ENCODE data around the gene GHR.
A peak's percentile ranks its signal among the peaks of the same experiment; 100 is the strongest.
"Not testable (repeated sequence)": the region's sequence is repeated elsewhere in the genome, so short reads cannot be mapped to it uniquely, and the experiment has no call there.

GHR gene

GRCh38 chr5:42645138-42645537 is 221.9 kb downstream of the GHR start:
- DNase-seq (ENCODE audit: low spot score): no peak

GRCh38 chr5:42648036-42648435 is 224.8 kb downstream of the GHR start:
- DNase-seq (ENCODE audit: low spot score): no peak

- no peak for DNase-seq (ENCODE audit: low spot score)
These were observed 225.7 kb downstream of the GHR start for GRCh38 chr5:42648915-42649314.

GRCh38 chr5:42650084-42650483 is 226.8 kb downstream of the GHR start:
- no peak for DNase-seq (ENCODE audit: low spot score)

- DNase-seq (ENCODE audit: low spot score): no peak
These were observed 230.5 kb downstream of the GHR start for GRCh38 chr5:42653705-42654104.

GRCh38 chr5:42654645-42655044 is 231.4 kb downstream of the GHR start:
- no peak for DNase-seq (ENCODE audit: low spot score)

GRCh38 chr5:42655982-42656650 is 232.9 kb downstream of the GHR start:
- DNase-seq (ENCODE audit: low spot score): no peak

- DNase-seq (ENCODE audit: low spot score): no peak
These were observed 233.4 kb downstream of the GHR start for GRCh38 chr5:42656651-42657015.

GRCh38 chr5:42659869-42660268 is 236.6 kb downstream of the GHR start:
- DNase-seq (ENCODE audit: low spot score): not testable (repeated sequence)

GRCh38 chr5:42665857-42666256 is 242.6 kb downstream of the GHR start:
- no peak for DNase-seq (ENCODE audit: low spot score)

- DNase-seq (ENCODE audit: low spot score): peak; percentile 8
These were observed 243.6 kb downstream of the GHR start for GRCh38 chr5:42666869-42667268.

- DNase-seq (ENCODE audit: low spot score): no peak
These were observed 245.0 kb downstream of the GHR start for GRCh38 chr5:42668254-42668653.

GRCh38 chr5:42672925-42673324 is 249.7 kb downstream of the GHR start:
- no peak for DNase-seq (ENCODE audit: low spot score)

- no peak for DNase-seq (ENCODE audit: low spot score)
These were observed 252.4 kb downstream of the GHR start for GRCh38 chr5:42675602-42676001.

GRCh38 chr5:42676362-42676761 is 253.1 kb downstream of the GHR start:
- no peak for DNase-seq (ENCODE audit: low spot score)

GRCh38 chr5:42677156-42677842 is 254.1 kb downstream of the GHR start:
- DNase-seq (ENCODE audit: low spot score): no peak

- DNase-seq (ENCODE audit: low spot score): no peak
These were observed 256.8 kb downstream of the GHR start for GRCh38 chr5:42680046-42680445.

GRCh38 chr5:42685078-42685477 is 261.8 kb downstream of the GHR start:
- DNase-seq (ENCODE audit: low spot score): not testable (repeated sequence)

- DNase-seq (ENCODE audit: low spot score): no peak
These were observed 266.2 kb downstream of the GHR start for GRCh38 chr5:42689391-42689790.

GRCh38 chr5:42691413-42691937 is 268.2 kb downstream of the GHR start:
- DNase-seq (ENCODE audit: low spot score): peak; percentile 6

GRCh38 chr5:42701351-42702059 is 278.3 kb downstream of the GHR start:
- no peak for DNase-seq (ENCODE audit: low spot score)

- DNase-seq (ENCODE audit: low spot score): no peak
These were observed 280.0 kb downstream of the GHR start for GRCh38 chr5:42703238-42703637.

- no peak for DNase-seq (ENCODE audit: low spot score)
These were observed 292.5 kb downstream of the GHR start for GRCh38 chr5:42715785-42716184.
